Fibroblast of mammary gland (primary cell): ENCODE results near the gene TMEM120A.
A peak's percentile ranks its signal among the peaks of the same experiment; 100 is the strongest.

Experiments used
- DNase-seq: peaks from one replicate; pipeline ENCODE4 v3.0.0-alpha.2; 2010; ENCODE audit warnings: low read depth
- H3K4me3 ChIP-seq: 2 replicates; pipeline ENCODE4 v1.5.1; 2011; ENCODE audit warnings: low read depth, mild to moderate bottlenecking, low read length, moderate library complexity; ENCODE audit not compliant: control insufficient read depth
- CTCF ChIP-seq: conservative IDR thresholded peaks from 2 replicates; pipeline ENCODE4 v1.5.1; 2011; ENCODE audit warnings: low read depth, low read length, inconsistent platforms; ENCODE audit not compliant: control insufficient read depth, insufficient read depth

Gene TMEM120A

GRCh38 chr7:75958802-75959543 is 35.4 kb downstream of the TMEM120A start:
- H3K4me3 ChIP-seq = no peak overlapping the region
- TF ChIP-seq CTCF = no peak
- no peak for DNase-seq

GRCh38 chr7:75957021-75957736 is 37.2 kb downstream of the TMEM120A start:
- H3K4me3 ChIP-seq = no peak overlapping the region
- DNase-seq = no peak
- no peak for TF ChIP-seq CTCF

- no peak for DNase-seq
Measured at GRCh38 chr7:75955331-75955955, 39.0 kb downstream of the TMEM120A start.

GRCh38 chr7:75953931-75954330 is 40.5 kb downstream of the TMEM120A start:
- no peak for DNase-seq
- no peak for TF ChIP-seq CTCF
- no peak overlapping the region for H3K4me3 ChIP-seq

More at GRCh38 chr7:75955331-75955955, 39.0 kb downstream of the TMEM120A start:
- no peak overlapping the region for H3K4me3 ChIP-seq
- TF ChIP-seq CTCF = no peak

- TF ChIP-seq CTCF = no peak
- H3K4me3 ChIP-seq = no peak overlapping the region
- DNase-seq = no peak
Measured at GRCh38 chr7:75953431-75953830, 41.0 kb downstream of the TMEM120A start.

- DNase-seq = peak; percentile 89
- H3K4me3 ChIP-seq = no peak overlapping the region
- TF ChIP-seq CTCF = no peak
Measured at GRCh38 chr7:75951506-75951905, 42.9 kb downstream of the TMEM120A start.
